Bladder microvascular endothelial cell (primary cell): ENCODE data around the gene ZNHIT1. TPM values are rescaled to one million over a fixed set of nuclear protein-coding genes. Genes with fewer than 3 reads are reported as not detected.

Experiments
- total RNA-seq: library from RNA; depleted of rRNA; stranded (reverse); fragments of >200 nt; gene quantifications from 2 replicates; pipeline ENCODE4 v1.2.3, GENCODE V29; 2014

The ZNHIT1 gene
- total RNA-seq, result 55.8 and 118 TPM in 2 replicates

GRCh38 chr7:101217388-101218235 is at the start of gene ZNHIT1, which contains the start of gene PLOD3:
ZNHIT1 (plus strand) TSS chr7:101218165; CDS start chr7:101218196, 31 bp downstream.
PLOD3 (minus strand) TSS chr7:101217581; CDS start chr7:101217274, 307 bp downstream.

GRCh38 chr7:101180130-101180755 is 37.7 kb upstream of the ZNHIT1 start, which contains the start of gene NAT16:
NAT16 (minus strand) TSS chr7:101180293; CDS start chr7:101174807, 5,486 bp downstream.

GRCh38 chr7:101200862-101201599 is 16.9 kb upstream of the ZNHIT1 start, which contains the start of gene MOGAT3:
MOGAT3 (minus strand) TSS chr7:101201036; CDS start chr7:101200854, 182 bp downstream.

GRCh38 chr7:101237206-101238067 is 19.5 kb downstream of the ZNHIT1 start, which contains the start of gene CLDN15:
CLDN15 (minus strand) TSS chr7:101237802; CDS start chr7:101237581, 221 bp downstream.

GRCh38 chr7:101244375-101245146 is 26.6 kb downstream of the ZNHIT1 start, which contains the start of gene FIS1:
FIS1 (minus strand) TSS chr7:101245081; CDS start chr7:101245004, 77 bp downstream.

Other genes with a start within 250 kb of the ZNHIT1 start
- not detected in 2 replicates for gene MUC12, start 248.6 kb upstream of the ZNHIT1 start, total RNA-seq
- not detected in 2 replicates for gene MUC17, start 198.1 kb upstream of the ZNHIT1 start, total RNA-seq
- 14.4 and 48.5 TPM in 2 replicates for gene TRIM56, start 132.7 kb upstream of the ZNHIT1 start, total RNA-seq
- gene SERPINE1, start 91.1 kb upstream of the ZNHIT1 start, total RNA-seq, result 270 and 1,595 TPM in 2 replicates
- 149 and 186 TPM in 2 replicates for gene AP1S1, start 63.7 kb upstream of the ZNHIT1 start, total RNA-seq
- not detected in 2 replicates for gene VGF, start 52.6 kb upstream of the ZNHIT1 start, total RNA-seq
- gene NAT16, start 37.9 kb upstream of the ZNHIT1 start, total RNA-seq, result not detected in 2 replicates
- not detected in 2 replicates for gene MOGAT3, start 17.1 kb upstream of the ZNHIT1 start, total RNA-seq
- gene PLOD3, start 584 bp upstream of the ZNHIT1 start, total RNA-seq, result 52.3 and 103 TPM in 2 replicates
- 1.8 and 4.5 TPM in 2 replicates for gene CLDN15, start 19.6 kb downstream of the ZNHIT1 start, total RNA-seq
- gene FIS1, start 26.9 kb downstream of the ZNHIT1 start, total RNA-seq, result 206 and 302 TPM in 2 replicates
- gene IFT22, start 103.6 kb downstream of the ZNHIT1 start, total RNA-seq, result 12.5 and 14.4 TPM in 2 replicates
- gene COL26A1, start 144.7 kb downstream of the ZNHIT1 start, total RNA-seq, result 0.13 TPM in 1 of 2 replicates, not detected in the other